A549 (cell line): ENCODE data around the gene CCNJ.

Experiments
- CEBPB ChIP-seq, 2 experiments: fragments of >200 bp in 1 of 2; sonication (Bioruptor Twin) in 1 of 2; formaldehyde crosslinking in 1 of 2; IDR thresholded peaks; 2 replicates each; pipeline ENCODE4 v1.6.1; 2012 to 2016
- CHD2 ChIP-seq: fragments of 150-350 bp; IDR thresholded peaks from 2 replicates; pipeline ENCODE4 v1.6.1; 2014; ENCODE audit warnings: low read length; ENCODE audit not compliant: partially characterized antibody
- EP300 ChIP-seq, 2 experiments: fragments of >200 bp; sonication (Bioruptor Twin); formaldehyde crosslinking; IDR thresholded peaks; 2 replicates in 1 of 2; 3 replicates in 1 of 2; pipeline ENCODE4 v1.6.1; 2016 to 2017
- HOXB13 ChIP-seq: fragments of 250-450 bp; sonication (Bioruptor Pico); IDR thresholded peaks from 2 replicates; pipeline ENCODE4 v1.5.0; 2020; ENCODE audit warnings: low read depth, mild to moderate bottlenecking, moderate library complexity
- KDM5A ChIP-seq: fragments of 200-600 bp; sonication (generic); IDR thresholded peaks from 2 replicates; pipeline ENCODE4 v1.6.1; 2016; ENCODE audit warnings: antibody characterized with exemption, mild to moderate bottlenecking
- MYC ChIP-seq: IDR thresholded peaks from 2 replicates; pipeline ENCODE4 v1.6.1; 2012; ENCODE audit warnings: mild to moderate bottlenecking, inconsistent platforms, low read length, improper control_type of control experiment, borderline replicate concordance
- POLR2A ChIP-seq: IDR thresholded peaks from 2 replicates; pipeline ENCODE4 v1.6.1; 2012; ENCODE audit warnings: mild to moderate bottlenecking, low read length
- POLR2AphosphoS2 ChIP-seq: conservative IDR thresholded peaks from 2 replicates; pipeline ENCODE4 v1.6.1; 2012; ENCODE audit warnings: low read length, improper control_type of control experiment, inconsistent platforms
- TP53 ChIP-seq: fragments of 250-450 bp; sonication (Bioruptor Pico); IDR thresholded peaks from 2 replicates; pipeline ENCODE4 v1.5.0; 2021; ENCODE audit warnings: mild to moderate bottlenecking, moderate library complexity
- TF ChIP-seq, protein P1 (sequence below): fragments of >200 bp; sonication (Bioruptor Twin); formaldehyde crosslinking; IDR thresholded peaks from 3 replicates; pipeline ENCODE4 v1.5.1; 2016

- TF ChIP-seq, protein P1, sequence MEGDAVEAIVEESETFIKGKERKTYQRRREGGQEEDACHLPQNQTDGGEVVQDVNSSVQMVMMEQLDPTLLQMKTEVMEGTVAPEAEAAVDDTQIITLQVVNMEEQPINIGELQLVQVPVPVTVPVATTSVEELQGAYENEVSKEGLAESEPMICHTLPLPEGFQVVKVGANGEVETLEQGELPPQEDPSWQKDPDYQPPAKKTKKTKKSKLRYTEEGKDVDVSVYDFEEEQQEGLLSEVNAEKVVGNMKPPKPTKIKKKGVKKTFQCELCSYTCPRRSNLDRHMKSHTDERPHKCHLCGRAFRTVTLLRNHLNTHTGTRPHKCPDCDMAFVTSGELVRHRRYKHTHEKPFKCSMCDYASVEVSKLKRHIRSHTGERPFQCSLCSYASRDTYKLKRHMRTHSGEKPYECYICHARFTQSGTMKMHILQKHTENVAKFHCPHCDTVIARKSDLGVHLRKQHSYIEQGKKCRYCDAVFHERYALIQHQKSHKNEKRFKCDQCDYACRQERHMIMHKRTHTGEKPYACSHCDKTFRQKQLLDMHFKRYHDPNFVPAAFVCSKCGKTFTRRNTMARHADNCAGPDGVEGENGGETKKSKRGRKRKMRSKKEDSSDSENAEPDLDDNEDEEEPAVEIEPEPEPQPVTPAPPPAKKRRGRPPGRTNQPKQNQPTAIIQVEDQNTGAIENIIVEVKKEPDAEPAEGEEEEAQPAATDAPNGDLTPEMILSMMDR = no peak
- TF ChIP-seq KDM5A (no peak), MYC (no peak), CHD2 (no peak), POLR2A (no peak), CEBPB (IDR thresholded peaks at IDR 0.05) (no peak), HOXB13 (CRISPR knock-in tag) (no peak), POLR2AphosphoS2 (no peak), TP53 (CRISPR knock-in tag) (no peak), EP300 (IDR thresholded peaks at IDR 0.05) (no peak)
These were observed 6.0 kb downstream of the CCNJ start for GRCh38 chr10:96049340-96049739.
